CD4-positive, alpha-beta T cell (primary cell): ENCODE data around the gene KDM5A. TPM values are rescaled to one million over a fixed set of nuclear protein-coding genes. Genes with fewer than 3 reads are reported as not detected.

Source experiments
- ATAC-seq: fragments of 200-7000 bp; cut with Tn5 transposase; one replicate; pipeline ENCODE4 v1.10.0; 2022; ENCODE audit warnings: mild to moderate bottlenecking; ENCODE audit not compliant: poor library complexity
- CTCF ChIA-PET: fragments of 350-600 bp; sonication (Branson Sonifier 250); formaldehyde crosslinking; loops from one replicate; lab custom pipeline; 2021; ENCODE audit warnings: antibody characterized with exemption, inconsistent platforms; lab: Charles Lee
- POLR2A ChIA-PET: fragments of 350-600 bp; sonication (Branson Sonifier 250); formaldehyde crosslinking; loops from one replicate; lab custom pipeline; 2021; ENCODE audit warnings: antibody characterized with exemption, inconsistent platforms; lab: Charles Lee
- DNase-seq, 14 experiments: peaks; one replicate each; pipeline ENCODE4 v3.0.0-alpha.2; 2013 to 2020; ENCODE audit warnings: mixed read lengths in 2 of 14
- H3K27ac ChIP-seq, 2 donors: one replicate each; pipeline versions ENCODE4 v1.5.1 to v1.7.0; 2013; ENCODE audit warnings: low read length in 2 of 2, low read depth in 1 of 2, mild to moderate bottlenecking in 1 of 2
- H3K27me3 ChIP-seq, 2 experiments: 1 replicate in 1 of 2; 2 replicates in 1 of 2; pipeline versions ENCODE4 v1.6.1 to v1.7.0; 2013; ENCODE audit warnings: low read length in 2 of 2, control low read depth in 1 of 2, mild to moderate bottlenecking in 1 of 2, moderate library complexity in 1 of 2; ENCODE audit not compliant: insufficient read depth in 2 of 2, control insufficient read depth in 1 of 2
- H3K36me3 ChIP-seq: one replicate; pipeline ENCODE4 v1.6.1; 2013; ENCODE audit warnings: low read length, control low read depth; ENCODE audit not compliant: insufficient read depth
- H3K4me1 ChIP-seq: one replicate; pipeline ENCODE4 v1.6.1; 2013; ENCODE audit warnings: low read length, control low read depth; ENCODE audit not compliant: insufficient read depth
- H3K4me3 ChIP-seq: one replicate; pipeline ENCODE4 v1.5.1; 2013; ENCODE audit warnings: mild to moderate bottlenecking, low read length, moderate library complexity
- H3K9me3 ChIP-seq, 2 experiments: 1 replicate in 1 of 2; 2 replicates in 1 of 2; pipeline versions ENCODE4 v1.6.1 to v1.7.0; 2013; ENCODE audit warnings: low read length in 2 of 2, mild to moderate bottlenecking in 2 of 2, control low read depth in 1 of 2, moderate library complexity in 1 of 2; ENCODE audit not compliant: control insufficient read depth in 1 of 2, insufficient read depth in 1 of 2
- H3K27ac Mint-ChIP-seq: one replicate; pipeline ENCODE4 v1.8.0; 2020; ENCODE audit warnings: mixed read lengths
- H3K27me3 Mint-ChIP-seq: one replicate; pipeline ENCODE4 v1.8.0; 2021; ENCODE audit warnings: mixed read lengths
- H3K36me3 Mint-ChIP-seq: one replicate; pipeline ENCODE4 v1.8.0; 2021; ENCODE audit warnings: low read depth, mixed read lengths
- H3K4me1 Mint-ChIP-seq: one replicate; pipeline ENCODE4 v1.8.0; 2021; ENCODE audit warnings: low read depth, mixed read lengths
- H3K4me3 Mint-ChIP-seq: one replicate; pipeline ENCODE4 v1.8.0; 2020; ENCODE audit warnings: mild to moderate bottlenecking, mixed read lengths
- H3K9me3 Mint-ChIP-seq: one replicate; pipeline ENCODE4 v1.8.0; 2020; ENCODE audit warnings: mixed read lengths
- intact Hi-C, 2 experiments: fragments of 100-400 bp; cut with DNase I in 1 of 2; cut with micrococcal nuclease in 1 of 2; formaldehyde crosslinking; loops; one replicate each; pipeline versions ENCODE4 v1.15.1 to v1.9.0; 2023 to 2025; cut with DNase I, micrococcal nuclease
- total RNA-seq, 174 experiments: library from RNA in 2 of 174; stranded (reverse) in 2 of 174; gene quantifications; one replicate each; pipeline ENCODE4 v1.2.3 and lab custom pipeline; 2021 to 2026
- TF ChIP-seq, protein P1 (sequence below): fragments of 200-600 bp; IDR thresholded peaks from one replicate; pipeline ENCODE4 v1.8.0; 2022; ENCODE audit warnings: antibody characterized with exemption, mild to moderate bottlenecking

KDM5A gene
- total RNA-seq, 2 experiments from 2014 or later, result 149 to 151 TPM

GRCh38 chr12:278046-278445 lies 111.1 kb downstream of the KDM5A start:
- Mint-ChIP-seq H3K27me3 (no peaks in the 10 kb centered on the region), H3K4me3 (no peak overlapping the region), H3K4me1 (no peaks in the 10 kb centered on the region), H3K36me3 (peaks cover 36% of the 10 kb centered on the region), H3K27ac (no peak overlapping the region), H3K9me3 (no peaks in the 10 kb centered on the region)
- CTCF ChIA-PET, result no interaction called here
- H3K27ac ChIP-seq, result no peak overlapping the region
- TF ChIP-seq, protein P1, sequence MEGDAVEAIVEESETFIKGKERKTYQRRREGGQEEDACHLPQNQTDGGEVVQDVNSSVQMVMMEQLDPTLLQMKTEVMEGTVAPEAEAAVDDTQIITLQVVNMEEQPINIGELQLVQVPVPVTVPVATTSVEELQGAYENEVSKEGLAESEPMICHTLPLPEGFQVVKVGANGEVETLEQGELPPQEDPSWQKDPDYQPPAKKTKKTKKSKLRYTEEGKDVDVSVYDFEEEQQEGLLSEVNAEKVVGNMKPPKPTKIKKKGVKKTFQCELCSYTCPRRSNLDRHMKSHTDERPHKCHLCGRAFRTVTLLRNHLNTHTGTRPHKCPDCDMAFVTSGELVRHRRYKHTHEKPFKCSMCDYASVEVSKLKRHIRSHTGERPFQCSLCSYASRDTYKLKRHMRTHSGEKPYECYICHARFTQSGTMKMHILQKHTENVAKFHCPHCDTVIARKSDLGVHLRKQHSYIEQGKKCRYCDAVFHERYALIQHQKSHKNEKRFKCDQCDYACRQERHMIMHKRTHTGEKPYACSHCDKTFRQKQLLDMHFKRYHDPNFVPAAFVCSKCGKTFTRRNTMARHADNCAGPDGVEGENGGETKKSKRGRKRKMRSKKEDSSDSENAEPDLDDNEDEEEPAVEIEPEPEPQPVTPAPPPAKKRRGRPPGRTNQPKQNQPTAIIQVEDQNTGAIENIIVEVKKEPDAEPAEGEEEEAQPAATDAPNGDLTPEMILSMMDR, result no peak
- intact Hi-C loops, result no loop called here
- no peaks in the 10 kb centered on the region for H3K9me3 ChIP-seq
- no peaks in the 10 kb centered on the region for H3K27me3 ChIP-seq
- peaks cover 11% of the 10 kb centered on the region for H3K36me3 ChIP-seq
- DNase-seq (no peak), ATAC-seq (no peak)
- H3K4me1 ChIP-seq, result no peaks in the 10 kb centered on the region
- POLR2A ChIA-PET, result no interaction called here
- no peak overlapping the region for H3K4me3 ChIP-seq

DNA sequence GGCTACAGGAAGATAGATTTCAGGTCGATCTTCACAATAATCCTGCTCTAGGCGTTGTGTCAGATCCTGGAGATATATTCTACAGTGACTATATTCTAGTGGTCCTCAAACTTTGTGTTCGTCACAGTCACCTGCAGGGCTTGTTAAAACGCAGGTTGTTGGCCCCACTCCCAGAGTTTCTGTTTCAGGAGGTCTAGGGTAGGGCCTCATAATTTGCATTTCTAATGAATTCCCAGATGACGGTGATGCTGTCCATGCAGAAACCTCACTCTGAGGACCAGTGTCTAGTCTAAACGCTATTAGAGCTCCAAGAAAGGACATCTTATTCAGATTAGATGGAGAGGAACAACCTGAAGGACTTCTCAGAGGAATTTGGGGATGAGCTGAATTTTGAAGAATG lies 113.3 kb downstream of the KDM5A start:
- no peak overlapping the region for H3K4me3 ChIP-seq
- DNase-seq, result no peak
- intact Hi-C loops, result no loop called here
- peaks cover 20% of the 10 kb centered on the region for H3K36me3 Mint-ChIP-seq
- TF ChIP-seq, protein P1, result no peak
- H3K27me3 ChIP-seq, result no peaks in the 10 kb centered on the region
- no peaks in the 10 kb centered on the region for H3K27me3 Mint-ChIP-seq
- H3K4me1 ChIP-seq, result no peaks in the 10 kb centered on the region
- no peak overlapping the region for H3K4me3 Mint-ChIP-seq
- ATAC-seq, result no peak
- no peaks in the 10 kb centered on the region for H3K9me3 Mint-ChIP-seq
- ChIA-PET POLR2A (no interaction called here), CTCF (no interaction called here)
- H3K27ac ChIP-seq, result no peak overlapping the region
- H3K36me3 ChIP-seq, result no peaks in the 10 kb centered on the region
- no peaks in the 10 kb centered on the region for H3K9me3 ChIP-seq
- no peak overlapping the region for H3K27ac Mint-ChIP-seq
- no peaks in the 10 kb centered on the region for H3K4me1 Mint-ChIP-seq

- Mint-ChIP-seq H3K36me3 (no peaks in the 10 kb centered on the region), H3K9me3 (no peaks in the 10 kb centered on the region), H3K4me3 (no peak overlapping the region), H3K27ac (no peak overlapping the region), H3K4me1 (no peaks in the 10 kb centered on the region), H3K27me3 (no peaks in the 10 kb centered on the region)
- ATAC-seq (no peak), DNase-seq (no peak)
- H3K9me3 ChIP-seq, result no peaks in the 10 kb centered on the region
- H3K36me3 ChIP-seq, result no peaks in the 10 kb centered on the region
- no peaks in the 10 kb centered on the region for H3K27me3 ChIP-seq
- H3K27ac ChIP-seq, result no peak overlapping the region
- no peaks in the 10 kb centered on the region for H3K4me1 ChIP-seq
- CTCF ChIA-PET, result no interaction called here
- TF ChIP-seq, protein P1, result no peak
- no peak overlapping the region for H3K4me3 ChIP-seq
- POLR2A ChIA-PET, result no interaction called here
- intact Hi-C loops, result no loop called here
Measured at GRCh38 chr12:273382-273781, 115.7 kb downstream of the KDM5A start.
